ENCODE data around the gene KDM5A. TPM values are rescaled to one million over a fixed set of nuclear protein-coding genes. Genes with fewer than 3 reads are reported as not detected.

KDM5A gene
- total RNA-seq, 1 experiment from 2014 or later = 56.9 TPM

GRCh38 chr12:234019-234418, 155.1 kb downstream of the KDM5A start:
- H3K23me2 ChIP-seq (ENCODE audit: insufficient read length, low read depth, low read length, poor library complexity, severe bottlenecking) = peaks cover 2% of the 10 kb centered on the region
- H2BK120ac ChIP-seq (ENCODE audit: low read depth, low read length, poor library complexity, severe bottlenecking) = no peak overlapping the region
- DNase-seq = peak; percentile 22
- peaks cover 10 to 31% of the 10 kb centered on the region in 2 experiments for H3K4me1 Mint-ChIP-seq
- no peak overlapping the region for H3T11ph ChIP-seq (ENCODE audit: low read length)
- WGBS (ENCODE audit: extremely low coverage, insufficient read length, low lambda C conversion rate) = no CpG with 5 or more reads among the region's 7 CpGs
- no peak overlapping the region for H3K23ac ChIP-seq (ENCODE audit: insufficient read length, low read depth, low read length)
- peaks cover 8% of the 10 kb centered on the region for H3K9me3 ChIP-seq (ENCODE audit: control insufficient read depth, low read depth, low read length)
- H3K79me2 ChIP-seq (ENCODE audit: insufficient read depth, low read length) = no peaks in the 10 kb centered on the region
- H3K9ac ChIP-seq (ENCODE audit: extremely low read depth, insufficient read length, low read length) = no peak overlapping the region
- no peak overlapping the region for H3K4me3 Mint-ChIP-seq
- H2AFZ ChIP-seq (ENCODE audit: low read length) = no peak overlapping the region
- H4K5ac ChIP-seq (ENCODE audit: insufficient read length, low read depth, low read length) = no peak overlapping the region
- H3K27me3 ChIP-seq (ENCODE audit: insufficient read depth, low read length) = no peaks in the 10 kb centered on the region
- no peak overlapping the region for H3K27ac ChIP-seq (ENCODE audit: insufficient read length, low read depth, low read length)
- TF ChIP-seq CTCF (conservative IDR thresholded peaks at IDR 0.05) = no peak
- peaks cover 23 to 24% of the 10 kb centered on the region in 2 experiments for H3K9me3 Mint-ChIP-seq
- H2BK20ac ChIP-seq (ENCODE audit: low read depth, low read length, poor library complexity, severe bottlenecking) = no peak overlapping the region
- no peak overlapping the region for H3K18ac ChIP-seq (ENCODE audit: insufficient read length, low read depth, low read length)
- H3K79me1 ChIP-seq (ENCODE audit: insufficient read depth, low read depth, low read length, poor library complexity, severe bottlenecking) = no peaks in the 10 kb centered on the region
- H2BK15ac ChIP-seq (ENCODE audit: low read depth, low read length) = no peak overlapping the region
- no peak overlapping the region for H3K4ac ChIP-seq (ENCODE audit: low read depth, low read length)
- H2AK5ac ChIP-seq (ENCODE audit: insufficient read length, low read length) = no peak overlapping the region
- H3K4me2 ChIP-seq (ENCODE audit: insufficient read depth, insufficient read length, low read length) = no peak overlapping the region
- no peak overlapping the region; a peak in 1 of 7 replicates for H3K27ac Mint-ChIP-seq
- no peak overlapping the region for H3K14ac ChIP-seq (ENCODE audit: insufficient read depth, low read length)
- H3K36me3 Mint-ChIP-seq (ENCODE audit: insufficient read depth in 1 of 3, low read depth in 3 of 3) = peaks cover 3 to 17% (median 13%) of the 10 kb centered on the region in 3 experiments; a peak in 6 of 7 replicates
- no peak overlapping the region for H4K8ac ChIP-seq (replicated peaks; ENCODE audit: insufficient read length, low read depth, low read length)
- H2BK12ac ChIP-seq (ENCODE audit: insufficient read length, low read depth, low read length) = no peak overlapping the region
- H4K91ac ChIP-seq (ENCODE audit: insufficient read length, low read depth, low read length) = no peak overlapping the region
- H4K20me1 ChIP-seq (ENCODE audit: control insufficient read depth, insufficient read depth, insufficient read length) = no peaks in the 10 kb centered on the region
- no peak overlapping the region for H2BK5ac ChIP-seq (ENCODE audit: insufficient read length, low read length)
- H3K4me1 ChIP-seq (ENCODE audit: insufficient read depth, low read length) = no peaks in the 10 kb centered on the region
- no peak overlapping the region for H3K56ac ChIP-seq (ENCODE audit: insufficient read length, low read depth, low read length)
- peaks cover 11% of the 10 kb centered on the region for H3K27me3 Mint-ChIP-seq (ENCODE audit: low read depth)

All from H9 (cell line).